Stimulated activated CD4-positive, alpha-beta T cell treated with anti-CD3 and anti-CD28 coated beads, Interleukin-15, amount 100 ng/mL, for 1 hour (primary cell): ENCODE results near the gene BRINP2.

Source experiments
- DNase-seq, 2 donors: peaks; one replicate each; pipeline ENCODE4 v3.0.0-alpha.2; 2020; ENCODE audit warnings: low read depth in 1 of 2, low spot score in 1 of 2

Gene BRINP2

DNA sequence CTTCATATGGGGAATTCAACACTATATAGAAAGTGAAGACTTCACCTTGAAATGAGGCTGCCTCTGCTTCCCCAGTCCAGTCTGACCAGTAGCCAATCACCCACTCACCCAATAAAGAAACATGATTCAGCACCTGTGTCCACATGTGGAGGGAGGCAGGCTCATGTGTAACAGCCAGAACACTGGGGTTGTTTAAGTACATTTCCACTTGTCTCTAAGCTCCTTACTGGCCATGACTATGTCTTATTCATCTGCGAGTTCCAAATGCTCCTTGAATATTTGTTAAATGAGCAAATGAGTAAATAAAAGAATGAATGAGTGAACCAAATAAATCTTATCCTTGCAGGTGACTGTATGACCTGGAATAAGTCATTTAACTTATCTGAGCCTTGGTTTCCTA is 100.1 kb downstream of the BRINP2 start:
- no peak for DNase-seq

DNA sequence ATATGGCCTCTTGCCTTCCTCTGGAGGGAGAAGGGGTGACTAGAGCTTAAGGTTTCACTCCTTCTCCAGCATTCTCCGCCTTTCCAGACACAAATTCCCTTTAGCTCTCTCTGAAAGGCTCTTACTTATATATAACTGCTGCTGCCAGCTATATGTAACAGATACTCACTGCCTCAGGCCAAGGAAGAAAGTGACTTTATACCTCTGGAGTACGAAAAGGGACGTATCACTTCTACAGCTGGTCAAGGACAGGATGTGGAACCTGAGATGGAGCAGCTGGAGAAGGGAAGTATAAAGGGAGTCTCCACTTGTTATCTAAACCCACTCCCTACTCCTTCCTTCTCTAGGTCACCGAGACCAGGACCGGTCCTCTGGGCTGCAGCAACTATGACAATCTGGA is 102.4 kb downstream of the BRINP2 start:
- no peak for DNase-seq

DNA sequence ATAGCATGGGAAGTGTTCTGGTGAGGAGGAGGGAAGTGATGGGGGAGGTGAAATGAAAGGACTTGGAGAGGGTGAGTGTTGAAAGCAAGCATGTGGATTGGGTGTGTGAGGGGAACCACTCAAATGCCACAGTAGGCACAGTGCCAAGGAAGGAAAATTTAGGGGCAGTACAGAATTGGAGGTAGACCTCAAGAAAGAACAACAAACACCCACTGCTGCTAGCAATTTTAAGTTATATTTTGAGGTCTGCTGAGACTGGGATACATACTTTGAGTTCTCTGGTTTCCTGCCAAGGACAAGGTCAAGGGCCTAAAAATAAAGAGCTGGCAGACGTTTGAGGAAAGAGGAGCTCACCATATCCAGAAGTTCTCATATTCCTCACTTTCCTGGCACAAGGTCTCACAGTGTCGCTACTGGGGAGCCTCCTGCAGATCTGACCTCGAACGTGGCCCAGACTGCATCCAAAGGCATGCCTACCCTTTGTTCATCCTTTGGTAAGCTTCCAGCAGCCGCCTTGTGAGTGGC is 104.0 kb downstream of the BRINP2 start:
- no peak for DNase-seq

DNA sequence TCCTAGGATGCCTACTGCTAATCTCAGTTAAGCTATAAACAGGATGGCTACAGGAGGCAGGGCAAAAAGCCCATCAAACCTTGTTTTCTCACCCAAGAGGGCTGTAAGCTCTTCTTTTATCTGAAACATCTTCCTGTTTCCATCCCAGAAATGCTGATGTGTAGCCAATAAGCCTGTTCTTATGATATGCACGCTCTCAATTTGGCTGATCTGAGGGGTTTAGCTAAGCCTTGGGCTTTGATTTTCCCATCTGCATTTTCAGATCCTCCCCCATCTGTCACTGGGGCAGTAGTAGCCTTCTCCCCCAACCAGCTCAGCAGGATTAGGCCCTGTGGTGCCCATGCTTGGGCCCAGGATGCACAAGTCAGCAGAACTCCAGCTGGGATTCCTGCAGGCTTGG is 105.0 kb downstream of the BRINP2 start:
- DNase-seq, result no peak

DNA sequence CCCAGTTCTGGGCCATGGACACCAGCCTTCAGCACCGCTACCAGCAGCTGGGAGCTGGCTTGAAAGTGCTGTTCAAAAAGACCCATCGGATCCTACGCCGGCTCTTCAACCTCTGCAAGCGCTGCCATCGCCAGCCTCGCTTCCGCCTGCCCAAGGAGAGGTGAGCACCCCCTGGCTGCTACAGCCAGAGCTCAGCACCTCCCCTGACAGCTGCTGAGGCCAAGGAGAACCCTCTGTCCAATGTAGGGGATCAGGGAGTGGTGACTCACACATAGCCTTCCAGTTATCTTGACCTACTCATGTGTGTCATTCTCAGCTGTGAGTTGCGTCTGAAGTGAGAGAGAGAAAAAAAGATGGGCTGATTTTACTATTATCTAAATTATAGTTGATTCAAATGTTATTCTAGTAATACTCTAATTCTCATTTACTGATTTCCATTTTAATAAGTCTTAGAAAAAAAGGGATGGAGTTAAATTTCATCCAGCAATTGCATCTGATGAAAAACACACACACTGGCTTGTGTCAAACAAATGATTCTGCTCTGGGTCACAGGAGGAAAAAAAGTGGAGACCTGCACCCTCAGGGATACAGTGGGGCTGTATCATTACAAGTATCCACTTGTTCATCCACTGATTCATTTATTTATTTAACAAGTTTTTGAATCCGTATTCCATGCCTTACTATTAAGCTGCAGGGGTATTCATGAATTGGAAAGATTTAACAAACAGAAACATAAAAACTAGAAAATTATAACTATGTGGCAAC is 108.0 kb downstream of the BRINP2 start:
- no peak for DNase-seq

DNA sequence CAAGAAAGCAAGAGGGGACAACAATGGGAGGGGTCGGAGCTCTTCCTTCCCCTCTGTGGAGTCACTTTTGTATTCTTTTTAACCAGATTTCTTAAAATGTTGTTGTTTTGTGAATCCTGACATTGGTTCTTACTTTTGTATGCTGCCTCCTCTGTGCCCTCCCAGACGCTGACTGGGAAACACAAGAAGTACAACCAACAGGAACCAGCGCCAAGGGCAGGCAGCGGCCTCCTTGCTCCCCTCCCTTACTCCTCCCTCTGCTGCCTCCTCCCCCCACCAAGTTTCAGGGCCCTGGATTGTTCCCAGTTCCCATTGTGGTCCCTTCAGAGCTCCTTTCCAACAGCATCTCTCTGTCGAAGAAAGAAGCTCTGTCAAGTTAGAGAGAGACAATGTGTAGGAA is 111.1 kb downstream of the BRINP2 start:
- DNase-seq, result no peak

DNA sequence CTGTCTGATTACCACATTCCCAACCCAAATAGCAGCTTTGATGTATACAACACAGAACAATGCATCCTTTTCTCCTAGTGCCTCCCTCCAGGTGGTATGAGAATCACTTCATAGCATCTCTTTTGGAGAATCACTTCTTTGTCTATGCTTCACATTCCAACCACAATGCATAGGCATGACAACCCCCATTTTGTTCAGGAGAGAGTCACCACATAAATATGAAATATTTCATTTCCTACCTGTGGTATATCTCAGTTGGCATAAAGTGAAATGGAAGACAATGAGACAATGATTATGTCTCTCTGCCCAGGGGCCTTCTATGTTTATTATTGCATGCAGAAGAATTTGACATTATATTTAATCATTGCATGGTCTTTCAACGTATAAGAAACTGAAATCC is 112.2 kb downstream of the BRINP2 start:
- DNase-seq, result no peak

DNA sequence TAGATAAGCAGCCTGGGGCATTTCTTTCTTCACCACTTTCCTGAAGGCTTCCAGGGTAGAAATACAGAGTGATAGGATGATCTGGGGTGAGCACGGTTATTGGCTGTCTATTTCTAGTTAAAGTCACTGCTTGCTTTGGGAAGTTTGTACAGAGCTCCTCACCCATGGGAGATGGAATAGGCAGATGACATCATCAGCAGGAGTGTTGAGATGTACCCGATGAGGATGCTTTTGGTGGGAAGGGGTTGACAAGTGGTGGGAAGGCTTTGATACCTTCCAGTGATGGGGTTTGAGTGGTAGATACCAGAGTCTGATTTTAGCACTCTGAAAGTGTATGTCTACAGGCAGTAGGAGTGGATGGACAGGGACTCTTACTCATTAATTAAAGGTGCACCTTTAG is 112.6 kb downstream of the BRINP2 start:
- DNase-seq, result no peak

DNA sequence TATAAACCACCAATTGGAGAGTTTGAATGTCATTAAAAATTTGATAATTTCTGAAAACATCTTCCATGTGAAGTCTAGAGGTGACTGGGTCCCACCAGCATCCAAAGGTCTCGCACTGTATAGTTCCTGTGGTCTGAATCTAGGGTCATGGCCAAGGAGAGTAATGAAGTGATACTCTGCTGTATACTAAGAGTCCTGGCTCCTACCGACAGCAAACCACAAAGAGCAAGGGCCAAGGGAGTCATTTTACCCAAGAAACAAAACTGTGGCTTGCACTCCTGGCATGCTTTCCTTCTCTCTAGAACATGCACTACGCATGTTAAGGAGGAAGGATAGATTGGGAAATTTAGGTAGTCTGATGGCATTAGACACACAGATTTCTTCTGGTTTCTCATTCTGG is 115.6 kb downstream of the BRINP2 start:
- no peak for DNase-seq

DNA sequence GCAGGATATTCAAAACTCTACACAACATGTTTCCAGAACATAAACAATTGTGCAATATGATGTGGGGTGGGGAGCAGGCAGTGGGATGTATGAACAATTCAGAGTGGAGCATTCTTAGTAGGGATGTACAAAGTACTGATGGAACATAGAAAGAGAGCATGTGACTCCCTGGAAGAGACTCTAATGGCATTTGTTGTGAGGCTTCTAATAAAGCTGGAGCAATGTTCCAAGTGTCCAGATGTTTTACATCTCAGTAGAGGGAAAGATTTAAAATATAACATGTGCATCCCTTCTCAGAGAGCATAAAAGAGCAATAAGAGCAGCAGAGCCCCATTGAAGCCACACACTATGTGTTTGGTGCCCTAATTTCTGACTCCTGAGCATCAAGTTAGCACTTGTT is 116.5 kb downstream of the BRINP2 start:
- no peak for DNase-seq

DNA sequence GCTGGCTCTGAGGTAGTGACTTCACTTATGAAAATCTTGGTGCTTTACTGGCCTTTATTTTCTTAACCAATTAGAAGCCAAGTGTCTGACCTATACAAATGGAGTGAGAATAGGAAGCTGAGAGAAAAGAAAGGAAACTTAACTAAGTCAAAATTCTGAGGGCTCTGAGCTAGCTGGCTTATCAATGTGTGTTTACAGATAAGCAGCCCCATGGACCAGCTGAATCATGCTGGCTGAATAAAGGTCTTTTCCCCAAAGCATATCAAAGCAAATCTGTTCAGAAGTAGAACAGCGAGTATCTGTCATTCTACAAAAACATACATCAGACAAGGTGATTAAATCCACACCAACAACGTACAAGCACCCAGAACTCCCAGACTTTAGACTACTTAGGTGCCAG is 117.2 kb downstream of the BRINP2 start:
- DNase-seq, result no peak

DNA sequence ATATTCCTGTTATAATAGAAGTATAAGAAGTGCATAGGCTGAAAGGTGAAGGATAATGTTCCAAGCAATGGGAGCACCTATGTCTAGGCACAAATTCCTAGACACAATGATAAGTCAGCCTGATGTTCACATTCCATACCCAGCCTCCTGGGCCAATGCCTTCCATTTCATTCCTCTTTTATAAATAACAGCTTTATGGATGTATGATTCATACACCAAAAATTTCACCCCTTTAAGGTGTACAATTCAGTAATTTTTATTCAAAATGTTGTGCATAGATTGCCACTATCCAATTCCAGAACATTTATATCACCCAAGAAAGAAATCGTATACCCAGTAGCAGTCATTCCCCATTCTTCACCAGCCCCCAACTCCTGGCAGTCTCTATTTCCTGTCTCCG is 118.8 kb downstream of the BRINP2 start:
- no peak for DNase-seq

DNA sequence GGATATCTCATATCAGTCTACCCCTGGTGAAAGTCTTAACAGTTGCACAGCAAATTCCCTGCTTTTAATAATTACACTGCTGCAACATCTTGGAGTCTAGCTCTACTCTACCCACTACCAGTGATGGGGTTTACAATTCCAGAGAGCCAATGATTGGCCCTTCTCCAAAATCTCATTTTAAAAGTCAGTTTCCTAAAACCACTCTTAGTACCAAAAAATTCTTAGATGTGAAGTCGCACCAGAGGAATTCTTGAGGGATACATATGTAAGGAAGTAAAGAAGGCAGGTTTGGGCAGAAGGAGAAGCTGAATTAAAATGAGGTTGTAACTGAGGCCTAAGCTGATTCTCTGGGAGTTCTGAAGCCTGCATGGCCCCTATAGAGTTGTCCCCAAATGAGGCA is 129.7 kb downstream of the BRINP2 start:
- no peak for DNase-seq

DNA sequence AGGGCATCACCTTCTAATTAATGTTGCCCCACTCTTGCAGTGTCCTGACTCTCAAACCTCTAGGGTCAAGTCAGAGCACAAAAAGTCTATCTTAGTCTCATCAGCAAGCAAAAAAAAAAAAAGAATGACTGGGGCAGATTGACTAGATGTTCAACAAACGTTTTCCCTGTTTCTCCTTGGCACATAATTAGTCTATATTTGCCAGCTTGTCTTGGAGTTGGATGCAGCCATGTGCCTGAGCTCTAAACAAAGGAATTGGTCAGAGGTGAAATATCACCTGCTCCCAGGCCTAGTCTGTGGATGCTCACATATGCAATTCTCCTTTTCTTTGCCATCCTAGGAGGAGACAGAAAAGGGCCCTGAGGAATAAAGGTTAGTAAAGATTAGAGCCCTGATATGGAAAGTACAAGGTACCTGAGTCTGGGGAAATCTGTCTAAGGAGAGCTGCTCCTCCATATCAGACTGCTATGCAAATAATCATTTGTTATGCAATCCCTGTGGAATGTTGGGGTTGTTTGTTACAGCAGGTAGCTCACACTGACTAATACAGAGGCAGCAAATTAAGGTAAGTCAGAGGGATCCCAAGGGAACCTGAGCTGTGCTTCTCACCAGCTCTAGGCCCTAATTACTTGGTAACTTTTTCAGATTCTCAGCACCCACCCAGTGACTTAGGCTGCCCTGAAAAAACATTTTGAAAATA is 130.8 kb downstream of the BRINP2 start:
- no peak for DNase-seq

DNA sequence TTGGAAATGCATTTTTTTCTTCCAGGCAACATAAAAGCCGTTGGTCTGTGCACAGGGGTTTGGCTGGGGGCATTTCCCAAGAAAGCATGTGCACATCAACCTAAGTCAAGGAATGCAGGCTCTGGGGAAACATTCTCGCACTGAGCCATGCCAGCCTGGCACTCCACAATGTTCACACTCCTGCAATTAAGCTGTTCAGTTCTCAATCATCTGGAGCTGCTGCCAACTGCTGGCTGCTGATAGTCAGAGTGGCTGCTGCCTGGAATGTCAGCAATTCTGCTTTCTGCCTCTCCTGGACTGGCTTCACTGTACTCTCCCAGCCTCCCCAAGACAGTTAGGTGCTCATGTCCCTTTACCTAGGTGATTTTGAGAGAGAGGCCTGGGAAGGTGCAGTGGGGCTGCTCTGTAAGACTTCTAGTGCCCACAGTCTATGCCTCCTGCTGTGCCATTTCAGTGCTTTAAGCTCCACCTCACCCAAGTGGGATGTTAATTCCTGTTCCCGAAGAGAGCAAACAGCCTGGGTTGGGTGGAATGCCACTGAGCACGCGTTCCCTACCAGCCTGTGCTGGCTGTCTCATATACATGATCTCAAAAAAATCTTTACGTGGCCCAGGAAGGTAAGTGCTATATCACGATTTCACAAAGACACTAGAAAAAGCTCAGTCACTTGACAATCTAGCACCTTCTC is 131.7 kb downstream of the BRINP2 start:
- DNase-seq, result no peak

DNA sequence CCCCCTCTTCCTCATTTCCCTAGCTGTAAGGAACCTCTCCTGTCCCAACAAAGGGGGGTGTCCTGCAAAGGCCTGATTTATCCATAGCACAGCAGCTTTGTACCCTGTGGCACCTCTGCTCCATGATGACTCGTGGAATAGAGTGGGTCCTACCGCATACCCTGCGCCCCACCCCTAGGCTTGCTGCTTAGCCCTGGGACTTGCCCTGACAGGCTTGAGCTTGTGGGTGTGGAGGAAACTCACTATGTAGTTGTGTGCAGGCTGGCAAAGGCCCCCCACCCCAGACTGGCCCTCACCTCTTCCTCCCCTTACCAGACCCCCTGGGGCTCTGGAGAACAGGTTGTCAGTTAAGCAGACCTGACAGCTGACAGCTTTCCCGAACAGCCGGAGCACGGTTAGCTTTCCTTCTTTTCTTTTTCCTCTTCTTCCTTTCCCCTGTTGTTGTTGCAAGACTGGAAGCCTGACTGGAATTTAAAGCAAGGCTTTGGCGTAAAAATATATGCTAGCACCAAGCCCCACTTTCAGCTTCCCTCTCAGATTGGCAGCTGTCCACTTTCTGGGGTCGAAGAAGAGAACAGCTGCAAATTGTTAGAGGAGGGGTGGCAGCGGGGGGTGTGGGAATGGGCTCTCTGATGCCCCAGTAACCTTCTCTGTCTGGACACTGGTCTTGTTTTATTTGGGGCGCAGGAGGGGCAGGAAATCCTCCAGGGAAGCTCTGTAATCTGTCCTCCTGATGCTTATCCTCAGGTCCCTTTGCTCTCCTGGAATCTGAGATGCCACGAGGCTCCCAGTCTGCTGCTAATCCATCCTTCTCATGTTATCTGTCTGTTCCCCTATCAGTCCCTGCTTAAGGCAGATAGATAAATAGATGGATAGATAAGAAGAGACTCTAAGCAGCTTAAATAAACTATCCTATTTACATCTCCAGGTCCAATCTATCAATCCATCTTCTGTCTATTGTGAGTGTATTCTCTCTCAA is 134.6 kb downstream of the BRINP2 start:
- DNase-seq, result no peak

DNA sequence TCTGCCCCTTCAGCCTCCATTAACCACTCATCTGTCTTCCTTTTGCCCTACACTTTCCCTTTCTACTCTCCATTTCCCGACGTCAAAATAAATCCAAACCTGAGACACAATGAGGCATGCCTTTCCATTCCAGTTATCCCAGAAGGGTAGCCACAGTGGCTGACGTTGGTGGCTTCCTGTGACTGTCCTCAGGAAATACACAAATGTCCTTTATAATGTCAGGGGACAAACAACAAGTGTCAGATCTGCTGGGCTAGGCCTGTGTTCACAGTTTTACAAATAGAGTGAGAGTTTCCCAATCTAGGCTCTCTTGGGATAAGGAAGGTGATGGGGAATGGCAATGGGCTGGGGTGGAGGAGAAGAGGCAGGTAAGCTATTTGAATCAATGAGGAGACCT is 135.3 kb downstream of the BRINP2 start:
- no peak for DNase-seq

DNA sequence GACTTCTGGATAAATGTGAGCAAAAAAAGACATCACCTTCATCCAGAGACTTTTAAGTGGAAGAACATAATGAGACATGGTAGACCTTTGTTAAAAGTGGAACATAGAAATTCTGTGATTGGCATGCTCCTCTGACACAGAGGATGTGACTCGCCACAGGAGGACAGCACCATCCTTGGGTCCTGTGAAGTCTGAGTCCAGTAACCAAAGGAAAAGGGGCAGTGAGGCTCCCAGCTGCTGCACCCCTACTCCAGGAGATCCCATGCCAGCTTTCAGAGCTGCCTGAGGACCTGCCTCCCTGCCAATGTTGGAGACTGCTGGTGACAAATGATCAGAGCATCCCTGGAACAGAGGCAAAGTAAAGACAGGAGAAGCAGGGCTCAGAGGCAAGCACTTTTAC is 136.2 kb downstream of the BRINP2 start:
- no peak for DNase-seq

DNA sequence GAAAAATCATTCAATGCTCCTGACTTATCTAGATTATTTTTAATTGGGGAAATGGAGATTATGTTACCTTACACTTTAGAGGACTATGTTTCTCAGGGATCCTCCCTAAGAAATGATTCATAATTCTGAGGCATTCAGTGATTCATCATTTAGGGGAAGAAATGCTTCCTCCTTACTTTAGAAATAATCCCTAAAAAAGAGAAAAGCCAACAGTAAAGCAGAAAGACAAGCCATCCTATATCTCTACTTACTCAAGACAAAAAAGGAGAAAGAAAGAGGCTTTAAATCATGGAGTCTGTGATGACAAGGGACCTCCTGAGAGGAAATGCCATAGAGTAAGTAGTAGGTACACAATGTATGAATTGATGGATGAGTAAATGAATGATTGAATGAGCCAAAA is 137.0 kb downstream of the BRINP2 start:
- DNase-seq, result no peak

DNA sequence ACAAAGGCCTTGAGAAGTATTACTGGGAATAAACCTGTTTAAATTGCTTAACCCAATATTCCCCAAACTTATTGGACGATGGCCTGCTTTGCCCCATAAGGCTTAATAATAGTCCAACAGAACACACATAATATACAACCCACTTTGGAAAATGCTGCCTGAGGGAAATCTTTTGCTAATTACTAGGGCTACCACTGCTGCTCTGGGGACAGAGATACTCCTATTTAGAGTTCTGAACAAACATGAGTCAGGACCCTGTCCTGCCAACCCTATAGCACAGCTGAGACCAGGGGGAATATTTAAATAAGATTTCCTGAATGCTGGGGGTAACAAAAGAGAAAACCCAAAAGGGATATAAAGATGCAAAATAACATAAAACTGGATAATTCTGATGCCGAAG is 139.1 kb downstream of the BRINP2 start:
- no peak for DNase-seq

DNA sequence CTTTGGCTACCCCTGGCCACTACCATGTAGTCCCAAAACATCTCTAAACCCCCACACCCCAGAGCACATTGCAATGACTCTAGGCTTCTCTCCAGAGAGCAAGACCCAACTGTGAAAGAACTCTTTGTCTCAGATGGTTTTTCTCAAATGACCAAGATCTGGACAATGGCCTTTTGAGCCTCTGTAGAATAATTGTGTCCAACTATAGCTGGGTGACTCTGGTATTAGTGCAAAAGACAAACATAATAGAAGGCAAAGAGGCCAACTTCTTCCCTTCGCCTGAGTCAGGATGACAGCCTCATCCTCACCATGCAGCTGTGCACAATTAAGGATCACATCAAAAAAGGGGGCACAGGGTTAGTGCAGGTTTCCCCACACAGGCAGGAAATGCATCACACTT is 139.6 kb downstream of the BRINP2 start:
- no peak for DNase-seq
